WTC11 (cell line): ENCODE data around the gene PRIM2. TPM values are rescaled to one million over a fixed set of nuclear protein-coding genes. Genes with fewer than 3 reads are reported as not detected.
"Not testable (repeated sequence)": the region's sequence is repeated elsewhere in the genome, so short reads cannot be mapped to it uniquely, and the experiment has no call there.

Experiments
- ATAC-seq: fragments of 200-7000 bp; cut with Tn5 transposase; 2 replicates; pipeline ENCODE4 v1.10.0; 2021; ENCODE audit warnings: mild to moderate bottlenecking, moderate library complexity
- CTCF ChIA-PET: fragments of 300-600 bp; sonication (Branson Sonifier 250); formaldehyde crosslinking; loops from one replicate; lab custom pipeline; 2021; ENCODE audit warnings: antibody characterized with exemption; lab: Charles Lee
- POLR2A ChIA-PET: fragments of 350-600 bp; sonication (Branson Sonifier 250); formaldehyde crosslinking; loops from one replicate; lab custom pipeline; 2021; ENCODE audit warnings: antibody characterized with exemption; lab: Charles Lee
- DNase-seq: peaks from one replicate; pipeline ENCODE4 v3.0.0; 2021; ENCODE audit warnings: low spot score
- H3K27ac Mint-ChIP-seq: 2 replicates; pipeline ENCODE4 v1.8.0; 2021; ENCODE audit warnings: mixed read lengths
- H3K27me3 Mint-ChIP-seq: 2 replicates; pipeline ENCODE4 v1.8.0; 2021; ENCODE audit warnings: low read depth, mild to moderate bottlenecking, moderate library complexity, mixed read lengths
- H3K36me3 Mint-ChIP-seq: 2 replicates; pipeline ENCODE4 v1.8.0; 2021; ENCODE audit warnings: mixed read lengths
- H3K4me1 Mint-ChIP-seq: 2 replicates; pipeline ENCODE4 v1.8.0; 2022; ENCODE audit warnings: mixed read lengths
- H3K4me3 Mint-ChIP-seq: 2 replicates; pipeline ENCODE4 v1.8.0; 2021; ENCODE audit warnings: mild to moderate bottlenecking, moderate library complexity, mixed read lengths
- H3K9me3 Mint-ChIP-seq: 2 replicates; pipeline ENCODE4 v1.8.0; 2021; ENCODE audit warnings: mixed read lengths
- total RNA-seq: library from RNA; stranded (reverse); gene quantifications from 3 replicates; pipeline ENCODE4 v1.2.3, GENCODE V29; 2021

The PRIM2 gene
- total RNA-seq, 1 experiment from 2014 or later = 42.2 TPM

DNA sequence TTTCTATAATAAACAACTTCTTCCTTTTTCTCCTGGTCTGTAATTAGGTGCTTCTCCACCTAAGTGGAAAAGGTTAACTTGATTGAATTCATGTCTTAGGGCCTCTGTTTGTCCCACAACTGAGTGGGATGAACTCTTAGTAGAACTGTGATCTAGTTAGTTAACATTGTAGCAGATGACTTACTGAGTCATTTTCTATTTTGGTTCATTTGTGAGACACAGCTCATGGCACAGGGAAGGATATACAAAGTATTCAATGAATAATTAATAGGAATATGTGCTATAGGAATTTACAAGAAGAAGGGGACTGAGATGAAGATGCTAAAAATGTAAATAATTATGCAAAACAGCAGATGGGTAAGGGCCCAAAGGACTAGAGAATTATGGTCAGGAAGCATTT lies 124.7 kb downstream of the PRIM2 start:
- CTCF ChIA-PET, H3K9me3 Mint-ChIP-seq, POLR2A ChIA-PET, H3K4me3 Mint-ChIP-seq, DNase-seq, H3K27me3 Mint-ChIP-seq, H3K36me3 Mint-ChIP-seq, ATAC-seq, H3K27ac Mint-ChIP-seq: not testable (repeated sequence)
- H3K4me1 Mint-ChIP-seq = peaks cover 50% of the 10 kb centered on the region

- POLR2A ChIA-PET, H3K4me3 Mint-ChIP-seq, CTCF ChIA-PET, DNase-seq, H3K27me3 Mint-ChIP-seq, ATAC-seq: not testable (repeated sequence)
- Mint-ChIP-seq H3K4me1 (peaks cover 45% of the 10 kb centered on the region), H3K36me3 (peaks cover 15% of the 10 kb centered on the region), H3K27ac (peak overlapping the region; percentile 21; the same call in 1 of the 2 replicates), H3K9me3 (peaks cover 11% of the 10 kb centered on the region)
These were observed 125.8 kb downstream of the PRIM2 start for GRCh38 chr6:57443181-57443580.

DNA sequence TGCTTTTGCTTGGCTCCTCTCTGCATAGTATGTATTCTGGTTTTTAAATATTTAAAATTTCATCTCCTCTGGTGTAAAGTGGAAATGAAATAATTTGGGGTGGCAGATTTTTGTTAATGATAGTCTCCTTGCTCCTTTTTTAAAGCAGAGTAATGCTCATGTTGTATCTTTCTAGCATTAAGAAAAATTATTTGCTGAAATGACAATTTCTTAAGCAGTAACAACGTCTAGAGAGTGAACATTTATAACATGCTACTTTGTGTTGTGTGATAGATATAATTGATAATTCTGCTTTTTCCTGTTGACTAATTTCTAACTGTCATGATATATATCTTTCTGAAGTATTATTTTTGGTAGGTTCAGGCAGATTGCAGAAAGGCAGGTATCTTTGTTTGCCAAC lies 127.4 kb downstream of the PRIM2 start:
- POLR2A ChIA-PET, CTCF ChIA-PET, ATAC-seq, H3K27me3 Mint-ChIP-seq, DNase-seq, H3K4me3 Mint-ChIP-seq, H3K27ac Mint-ChIP-seq: not testable (repeated sequence)
- Mint-ChIP-seq H3K36me3 (peaks cover 15% of the 10 kb centered on the region), H3K4me1 (peaks cover 53% of the 10 kb centered on the region), H3K9me3 (peaks cover 14% of the 10 kb centered on the region)

DNA sequence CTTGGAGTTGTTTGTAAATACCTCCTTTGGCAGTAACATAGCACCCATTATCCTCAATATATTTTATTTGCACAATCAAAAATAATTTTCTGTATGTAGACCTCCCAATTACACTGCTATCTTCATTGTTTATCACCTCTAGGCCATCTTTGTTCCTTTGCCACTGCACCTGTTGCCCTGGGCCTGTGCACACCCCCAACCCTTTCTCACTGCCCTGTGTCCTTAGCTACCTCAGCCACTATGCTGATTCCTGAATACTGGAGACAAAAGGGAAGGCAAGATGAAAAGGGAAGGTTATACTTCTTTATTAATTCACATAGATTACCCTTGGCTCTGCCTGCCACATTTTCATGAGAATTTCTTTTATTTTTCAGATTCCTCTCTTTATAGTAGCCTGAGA lies 127.9 kb downstream of the PRIM2 start:
- Mint-ChIP-seq H3K36me3 (peaks cover 15% of the 10 kb centered on the region), H3K4me1 (peaks cover 51% of the 10 kb centered on the region), H3K9me3 (peaks cover 14% of the 10 kb centered on the region), H3K27ac (peak overlapping the region; percentile 28; the same call in 1 of the 2 replicates)
- H3K4me3 Mint-ChIP-seq, POLR2A ChIA-PET, DNase-seq, H3K27me3 Mint-ChIP-seq, CTCF ChIA-PET: not testable (repeated sequence)
- ATAC-seq = peak; percentile 65

DNA sequence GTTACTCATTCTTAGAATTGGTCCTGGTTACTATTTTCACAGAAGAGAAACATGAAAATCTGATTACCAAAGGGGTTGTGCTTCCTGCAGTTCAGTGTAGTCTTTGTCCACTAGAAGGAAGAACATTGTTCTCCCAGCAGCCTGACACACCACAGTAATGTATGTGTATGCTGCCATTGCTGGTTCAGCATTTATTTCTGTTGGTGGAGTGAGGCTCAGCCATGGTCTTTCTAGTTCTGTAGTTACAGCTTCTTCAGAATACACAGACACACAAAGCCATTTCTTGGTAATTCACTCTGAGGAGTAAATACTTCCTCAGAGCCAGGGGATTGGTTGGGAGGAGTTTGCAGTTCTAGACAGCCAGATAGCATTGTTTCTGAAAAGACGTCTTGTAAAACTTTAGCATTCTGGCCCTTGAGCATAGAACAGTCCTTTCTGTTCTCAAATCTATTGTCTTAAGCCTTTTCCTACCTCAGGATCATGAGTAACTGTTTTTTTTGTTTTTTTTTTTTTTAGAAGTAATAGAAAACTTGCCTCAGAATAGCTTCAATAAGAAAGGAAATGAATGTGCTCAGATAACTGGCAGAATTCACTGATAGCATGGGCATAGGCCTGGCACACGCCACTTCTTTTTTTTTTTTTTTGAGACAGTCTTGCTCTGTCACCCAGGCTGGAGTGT lies 128.5 kb downstream of the PRIM2 start:
- CTCF ChIA-PET, ATAC-seq, DNase-seq, H3K27ac Mint-ChIP-seq, H3K4me3 Mint-ChIP-seq, POLR2A ChIA-PET, H3K27me3 Mint-ChIP-seq: not testable (repeated sequence)
- Mint-ChIP-seq H3K9me3 (peaks cover 14% of the 10 kb centered on the region), H3K4me1 (peaks cover 46% of the 10 kb centered on the region), H3K36me3 (peaks cover 15% of the 10 kb centered on the region)

DNA sequence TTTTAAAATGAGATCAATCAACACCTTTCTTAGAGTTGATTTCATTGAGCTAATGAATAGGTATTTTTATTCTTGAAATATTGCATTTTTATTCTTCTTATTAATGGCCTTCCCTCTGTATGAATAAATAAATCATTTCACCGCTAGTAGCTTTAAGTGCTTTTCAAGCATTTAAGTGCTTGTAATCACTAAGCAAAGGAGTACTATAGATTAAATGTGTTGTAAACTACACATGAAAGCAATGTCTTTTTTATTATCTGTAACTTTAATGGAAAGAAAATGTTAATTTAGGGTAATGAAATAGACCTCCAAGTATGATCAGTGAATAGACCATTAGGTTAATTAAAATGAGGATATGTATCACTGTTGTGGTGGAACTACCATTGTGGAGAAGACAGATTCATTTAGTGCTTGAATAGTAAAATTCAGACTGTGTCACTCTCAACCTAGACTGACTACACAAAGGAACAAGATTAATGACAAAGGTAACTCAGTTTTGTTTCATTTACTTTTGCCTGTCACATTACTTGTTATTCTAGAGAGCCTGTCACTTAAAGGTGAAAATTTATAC lies 132.2 kb downstream of the PRIM2 start:
- CTCF ChIA-PET, H3K4me3 Mint-ChIP-seq, POLR2A ChIA-PET, H3K27ac Mint-ChIP-seq, DNase-seq, H3K27me3 Mint-ChIP-seq, ATAC-seq: not testable (repeated sequence)
- Mint-ChIP-seq H3K9me3 (peaks cover 23% of the 10 kb centered on the region), H3K4me1 (peaks cover 22% of the 10 kb centered on the region), H3K36me3 (peaks cover 34% of the 10 kb centered on the region)

DNA sequence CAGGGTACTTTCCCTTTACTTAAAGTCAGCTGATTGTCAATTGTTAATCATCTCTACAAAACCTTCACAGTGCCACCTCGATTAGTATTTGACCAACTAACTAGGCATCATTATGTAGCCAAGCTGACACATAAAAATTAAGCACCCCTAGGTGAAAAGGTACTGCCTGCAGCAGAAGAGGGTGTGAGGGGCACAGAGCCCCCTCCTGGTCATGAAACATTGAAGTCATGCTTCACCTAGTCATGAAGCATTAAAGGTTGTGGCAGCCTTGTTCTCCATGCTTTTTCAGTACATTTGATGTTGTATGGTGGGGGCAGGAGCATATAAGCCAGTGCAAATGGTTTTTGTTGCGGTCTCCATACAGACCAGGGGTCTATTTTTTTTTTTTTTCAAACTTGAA lies 142.4 kb downstream of the PRIM2 start:
- H3K27ac Mint-ChIP-seq, DNase-seq, H3K4me3 Mint-ChIP-seq, H3K27me3 Mint-ChIP-seq, POLR2A ChIA-PET: not testable (repeated sequence)
- Mint-ChIP-seq H3K36me3 (peaks cover 22% of the 10 kb centered on the region), H3K4me1 (peaks cover 53% of the 10 kb centered on the region), H3K9me3 (peaks cover 27% of the 10 kb centered on the region)
- CTCF ChIA-PET = interaction anchor here (0.6 to 1.0 kb wide), 2 partner anchors 135 to 289 kb away, joined by 3 read pairs; no protein-coding TSS in a partner anchor
- ATAC-seq = peak; percentile 71

DNA sequence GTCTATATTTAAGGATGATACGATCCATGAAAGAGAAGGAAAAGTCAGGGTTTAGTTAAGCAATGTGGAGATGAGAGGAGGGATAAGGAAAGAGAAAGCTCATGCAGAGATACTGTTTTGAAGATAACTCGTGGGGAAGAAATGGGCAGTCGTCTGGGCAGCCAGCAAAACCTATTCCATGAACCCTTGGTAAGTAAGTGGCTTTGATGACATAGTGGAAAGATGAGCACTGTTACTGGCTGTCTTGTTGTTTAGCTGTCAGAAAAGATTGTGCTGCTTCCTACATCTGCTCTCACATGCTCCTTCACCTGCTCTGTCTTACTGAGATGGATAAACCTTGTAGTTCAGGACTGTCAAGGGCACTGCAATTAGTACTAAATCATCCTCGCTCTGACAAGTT lies 143.6 kb downstream of the PRIM2 start:
- H3K27me3 Mint-ChIP-seq, H3K4me3 Mint-ChIP-seq, CTCF ChIA-PET, DNase-seq, POLR2A ChIA-PET, ATAC-seq, H3K27ac Mint-ChIP-seq: not testable (repeated sequence)
- Mint-ChIP-seq H3K36me3 (peaks cover 20% of the 10 kb centered on the region), H3K4me1 (peaks cover 47% of the 10 kb centered on the region), H3K9me3 (peaks cover 20% of the 10 kb centered on the region)

DNA sequence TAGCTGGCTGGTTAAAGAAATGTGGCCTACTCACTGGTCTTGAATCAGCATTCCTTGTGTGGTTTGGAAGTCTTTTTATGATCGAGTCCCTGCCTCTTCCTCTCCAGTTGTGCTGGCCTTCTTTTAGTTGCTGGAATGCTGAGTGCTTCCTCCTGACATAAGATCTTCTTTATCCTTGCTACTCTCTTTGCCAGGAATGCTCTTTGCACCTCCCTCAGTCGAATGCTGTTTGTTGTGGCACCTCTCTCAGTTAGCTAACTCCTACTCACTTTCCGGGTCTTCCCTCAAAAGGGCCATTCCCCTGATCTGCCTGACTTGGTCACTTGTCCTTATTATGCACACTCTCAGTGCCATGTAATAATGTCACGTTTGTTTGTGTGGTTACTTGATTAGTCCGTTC lies 146.4 kb downstream of the PRIM2 start:
- peak; percentile 45 for ATAC-seq
- H3K9me3 Mint-ChIP-seq, H3K4me3 Mint-ChIP-seq, CTCF ChIA-PET, POLR2A ChIA-PET, H3K36me3 Mint-ChIP-seq, DNase-seq, H3K27me3 Mint-ChIP-seq: not testable (repeated sequence)
- H3K27ac Mint-ChIP-seq = peak overlapping the region; percentile 71
- H3K4me1 Mint-ChIP-seq = peaks cover 67% of the 10 kb centered on the region

DNA sequence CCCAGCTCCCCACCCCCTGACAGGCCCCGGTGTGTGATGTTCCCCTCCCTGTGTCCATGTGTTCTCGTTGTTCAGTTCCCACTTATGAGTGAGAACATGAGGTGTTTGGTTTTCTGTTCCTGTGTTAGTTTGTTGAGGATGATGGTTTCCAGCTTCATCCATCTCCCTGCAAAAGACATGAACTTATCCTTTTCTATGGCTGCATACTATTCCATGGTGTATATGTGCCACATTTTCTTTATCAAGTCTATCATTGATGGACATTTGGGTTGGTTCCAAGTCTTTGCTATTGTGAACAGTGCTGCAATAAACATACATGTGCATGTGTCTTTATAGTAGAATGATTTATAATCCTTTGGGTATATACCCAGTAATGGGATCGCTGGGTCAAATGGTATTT lies 148.5 kb downstream of the PRIM2 start:
- H3K9me3 Mint-ChIP-seq, H3K27me3 Mint-ChIP-seq, H3K4me3 Mint-ChIP-seq, H3K36me3 Mint-ChIP-seq, CTCF ChIA-PET, ATAC-seq, POLR2A ChIA-PET, DNase-seq: not testable (repeated sequence)
- peak overlapping the region; percentile 84; the same call in 1 of the 2 replicates for H3K27ac Mint-ChIP-seq
- peaks cover 70% of the 10 kb centered on the region for H3K4me1 Mint-ChIP-seq
